ENCODE results near the gene KIAA1328. TPM values are rescaled to one million over a fixed set of nuclear protein-coding genes. Genes with fewer than 3 reads are reported as not detected.

The KIAA1328 gene
- total RNA-seq, 6 donors from 2014 or later, result 10.6 to 66.0 (median 28.8) TPM

DNA sequence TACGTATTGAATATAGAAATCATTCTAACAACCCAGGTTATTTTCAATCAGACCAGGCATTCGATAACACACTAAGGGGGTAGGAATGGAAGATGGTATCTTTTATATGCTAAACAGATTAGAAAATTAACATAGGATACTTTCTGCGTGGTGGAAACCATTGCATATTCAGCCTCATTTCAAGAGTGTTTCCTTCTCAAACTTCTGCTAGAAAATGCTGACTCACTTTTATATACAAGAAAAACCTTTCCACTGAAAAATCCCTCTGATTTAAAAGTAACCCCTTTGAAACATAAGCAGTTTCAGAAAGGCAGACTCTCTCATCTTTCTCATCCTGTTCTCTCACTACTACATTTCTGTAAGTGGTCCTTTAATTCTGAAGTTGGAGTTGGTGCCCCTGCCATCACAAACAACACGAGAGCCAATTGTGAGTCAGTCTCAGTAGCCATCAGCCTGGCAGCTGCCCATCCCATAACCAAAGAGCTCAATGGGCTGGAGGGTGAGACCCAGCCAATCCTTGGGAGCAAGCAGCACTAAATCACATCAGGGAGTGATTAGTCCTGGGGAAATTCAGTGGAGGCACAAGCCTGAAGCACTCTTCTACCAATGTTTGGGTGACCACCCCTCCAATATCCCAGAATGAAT lies 393.5 kb downstream of the KIAA1328 start:
- no peaks in the 10 kb centered on the region for H3K4me1 ChIP-seq
- H3K36me3 ChIP-seq, result peaks cover 0 to 5% (median 0%) of the 10 kb centered on the region in 4 donors
- no peak for TF ChIP-seq EP300 (IDR thresholded peaks at IDR 0.05)
- no peak for TF ChIP-seq POLR2AphosphoS5 (IDR thresholded peaks at IDR 0.05)
- TF ChIP-seq, protein P1, sequence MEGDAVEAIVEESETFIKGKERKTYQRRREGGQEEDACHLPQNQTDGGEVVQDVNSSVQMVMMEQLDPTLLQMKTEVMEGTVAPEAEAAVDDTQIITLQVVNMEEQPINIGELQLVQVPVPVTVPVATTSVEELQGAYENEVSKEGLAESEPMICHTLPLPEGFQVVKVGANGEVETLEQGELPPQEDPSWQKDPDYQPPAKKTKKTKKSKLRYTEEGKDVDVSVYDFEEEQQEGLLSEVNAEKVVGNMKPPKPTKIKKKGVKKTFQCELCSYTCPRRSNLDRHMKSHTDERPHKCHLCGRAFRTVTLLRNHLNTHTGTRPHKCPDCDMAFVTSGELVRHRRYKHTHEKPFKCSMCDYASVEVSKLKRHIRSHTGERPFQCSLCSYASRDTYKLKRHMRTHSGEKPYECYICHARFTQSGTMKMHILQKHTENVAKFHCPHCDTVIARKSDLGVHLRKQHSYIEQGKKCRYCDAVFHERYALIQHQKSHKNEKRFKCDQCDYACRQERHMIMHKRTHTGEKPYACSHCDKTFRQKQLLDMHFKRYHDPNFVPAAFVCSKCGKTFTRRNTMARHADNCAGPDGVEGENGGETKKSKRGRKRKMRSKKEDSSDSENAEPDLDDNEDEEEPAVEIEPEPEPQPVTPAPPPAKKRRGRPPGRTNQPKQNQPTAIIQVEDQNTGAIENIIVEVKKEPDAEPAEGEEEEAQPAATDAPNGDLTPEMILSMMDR (IDR thresholded peaks at IDR 0.05), result no peak
- TF ChIP-seq POLR2A (IDR thresholded peaks at IDR 0.05), result no peak
- no peaks in the 10 kb centered on the region for H3K27me3 ChIP-seq
- DNase-seq (no peak), ATAC-seq (ENCODE audit: low FRiP score in 2 of 2) (no peak)
- no peak overlapping the region for H3K4me3 ChIP-seq
- H3K9me3 ChIP-seq, result no peaks in the 10 kb centered on the region
- no peak overlapping the region for H3K27ac ChIP-seq
- 88 to 89% methylated on average over 4 of the region's 4 CpGs for WGBS, 2 donors

DNA sequence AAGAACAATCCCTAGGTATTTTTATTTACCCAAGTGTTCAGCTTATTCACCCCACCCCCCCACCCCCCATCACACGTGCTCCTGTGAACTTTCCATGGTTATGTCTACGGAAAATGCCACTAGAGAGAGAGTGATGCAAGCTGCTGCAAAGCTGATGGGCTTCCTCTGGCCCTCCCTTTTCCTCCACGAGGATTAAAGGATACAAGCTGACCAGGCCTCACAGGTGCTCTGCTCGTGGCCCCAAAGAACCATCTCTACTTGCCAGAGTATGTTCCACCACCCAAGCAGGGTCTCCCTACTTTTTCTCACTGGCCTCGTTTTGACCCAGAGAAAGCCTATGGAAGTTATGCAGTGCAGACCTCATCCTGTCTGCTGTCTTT lies 394.1 kb downstream of the KIAA1328 start:
- Histone ChIP-seq H3K27me3 (no peaks in the 10 kb centered on the region), H3K4me3 (no peak overlapping the region), H3K9me3 (no peaks in the 10 kb centered on the region), H3K36me3 (peaks cover 0 to 5% (median 0%) of the 10 kb centered on the region in 4 donors), H3K4me1 (no peaks in the 10 kb centered on the region), H3K27ac (no peak overlapping the region)
- DNase-seq (no peak), ATAC-seq (ENCODE audit: low FRiP score in 2 of 2) (no peak)
- 74 to 89% methylated on average over 5 of the region's 5 CpGs for WGBS, 2 donors
- no peak for TF ChIP-seq POLR2AphosphoS5 (IDR thresholded peaks at IDR 0.05)

DNA sequence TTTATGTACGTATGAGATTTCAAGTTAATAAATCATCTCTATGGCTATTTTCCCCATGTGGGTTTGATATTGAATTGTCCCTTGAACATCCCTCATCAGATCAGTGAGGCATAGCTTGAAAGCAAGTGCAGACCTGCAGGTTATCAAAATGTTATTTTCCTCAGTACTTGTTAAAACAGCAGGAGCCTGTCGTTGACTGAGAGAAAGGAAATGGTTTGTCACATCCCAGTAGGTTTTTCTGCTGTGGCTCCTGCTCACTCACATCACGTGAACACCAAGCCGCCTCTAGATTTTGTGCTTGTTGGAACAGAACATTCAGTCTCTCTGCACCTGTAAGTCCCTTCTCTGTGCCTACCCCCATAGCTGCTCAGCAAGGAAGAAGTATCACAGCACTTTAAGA lies 396.4 kb downstream of the KIAA1328 start:
- TF ChIP-seq POLR2AphosphoS5 (IDR thresholded peaks at IDR 0.05) (no peak), POLR2A (IDR thresholded peaks at IDR 0.05) (no peak), EP300 (IDR thresholded peaks at IDR 0.05) (no peak)
- TF ChIP-seq, protein P1 (IDR thresholded peaks at IDR 0.05), result no peak
- no peak for DNase-seq
- no peaks in the 10 kb centered on the region for H3K4me1 ChIP-seq
- H3K4me3 ChIP-seq, result no peak overlapping the region
- H3K27ac ChIP-seq, result no peak overlapping the region
- H3K9me3 ChIP-seq, result no peaks in the 10 kb centered on the region
- H3K27me3 ChIP-seq, result no peaks in the 10 kb centered on the region
- 79 to 82% methylated on average over 4 of the region's 4 CpGs for WGBS, 2 donors
- H3K36me3 ChIP-seq, result peaks cover 0 to 5% (median 0%) of the 10 kb centered on the region in 4 donors
- no peak for ATAC-seq (ENCODE audit: low FRiP score in 2 of 2)

DNA sequence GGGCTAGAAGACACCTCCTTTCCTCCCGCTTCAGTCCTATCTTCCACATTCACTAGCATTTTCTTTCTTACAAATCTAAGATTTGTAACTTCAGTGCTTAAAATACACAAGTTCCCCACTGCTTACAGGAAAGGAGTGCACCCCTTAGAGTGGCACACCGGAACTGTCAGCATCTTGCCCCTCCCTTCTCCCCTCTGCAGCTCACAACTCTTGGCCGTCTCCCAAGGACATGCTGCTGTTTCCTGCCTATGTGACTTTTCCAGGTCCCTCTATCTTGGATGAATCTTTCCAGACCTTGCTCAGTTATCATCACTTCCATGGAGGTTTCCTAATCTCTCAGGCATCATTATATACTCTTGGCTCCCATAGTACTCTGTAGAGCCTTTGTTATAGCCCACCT lies 401.8 kb downstream of the KIAA1328 start:
- Histone ChIP-seq H3K27ac (no peak overlapping the region), H3K9me3 (no peaks in the 10 kb centered on the region), H3K36me3 (no peaks in the 10 kb centered on the region), H3K4me1 (peaks cover 0 to 6% (median 0%) of the 10 kb centered on the region in 4 donors), H3K27me3 (no peaks in the 10 kb centered on the region), H3K4me3 (no peak overlapping the region)
- ATAC-seq (ENCODE audit: low FRiP score in 2 of 2) (no peak), DNase-seq (no peak)
- TF ChIP-seq EP300 (IDR thresholded peaks at IDR 0.05), result no peak
- no peak for TF ChIP-seq POLR2AphosphoS5 (IDR thresholded peaks at IDR 0.05)
- TF ChIP-seq, protein P1 (IDR thresholded peaks at IDR 0.05), result no peak
- no peak for TF ChIP-seq POLR2A (IDR thresholded peaks at IDR 0.05)
- 41 to 56% methylated on average over 3 of the region's 3 CpGs for WGBS, 2 donors

DNA sequence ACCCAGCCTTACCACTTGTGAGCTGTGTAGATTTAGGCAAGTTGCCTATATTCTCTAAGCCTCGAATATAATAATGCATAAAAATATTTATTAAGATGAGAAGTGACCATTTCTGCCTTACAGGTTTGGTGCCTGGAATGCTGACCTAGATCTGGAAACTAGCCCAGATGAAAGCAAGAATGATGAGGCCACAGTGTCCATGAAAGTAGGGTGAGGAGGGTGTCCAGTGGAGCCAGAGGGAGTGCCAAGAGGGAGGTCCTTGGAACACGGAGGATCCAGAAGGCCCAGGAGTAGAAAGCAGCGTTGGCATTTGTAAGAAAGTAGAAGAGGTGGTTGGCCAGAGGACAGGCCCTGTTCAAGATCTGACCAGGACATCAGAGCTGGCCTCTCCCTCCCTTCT lies 402.3 kb downstream of the KIAA1328 start:
- no peak for TF ChIP-seq POLR2A (IDR thresholded peaks at IDR 0.05)
- TF ChIP-seq POLR2AphosphoS5 (IDR thresholded peaks at IDR 0.05), result no peak
- no peak for TF ChIP-seq EP300 (IDR thresholded peaks at IDR 0.05)
- TF ChIP-seq, protein P1 (IDR thresholded peaks at IDR 0.05), result no peak
- no peak for ATAC-seq (ENCODE audit: low FRiP score in 2 of 2)
- DNase-seq, result no peak
- Histone ChIP-seq H3K9me3 (no peaks in the 10 kb centered on the region), H3K4me3 (no peak overlapping the region), H3K27me3 (no peaks in the 10 kb centered on the region), H3K27ac (no peak overlapping the region), H3K4me1 (peaks cover 0 to 6% (median 0%) of the 10 kb centered on the region in 4 donors), H3K36me3 (no peaks in the 10 kb centered on the region)
- WGBS, 2 donors, result 68 to 70% methylated on average over 3 of the region's 3 CpGs

Measured in upper lobe of left lung (tissue), 6 donors.